GM19438 (cell line): ENCODE results near the gene RARA.

Experiments used
- ATAC-seq: cut with Tn5 transposase; IDR thresholded peaks from one replicate; pipeline ENCODE4 v1.9.1; 2021; ENCODE audit warnings: low read depth; ENCODE audit not compliant: unreplicated experiment

RARA gene

GRCh38 chr17:40325156-40326013 is 16.4 kb downstream of the RARA start:
- no peak for ATAC-seq

GRCh38 chr17:40326014-40326831 is 17.2 kb downstream of the RARA start:
- no peak for ATAC-seq

GRCh38 chr17:40326832-40327199 is 17.8 kb downstream of the RARA start:
- ATAC-seq, result no peak

- no peak for ATAC-seq
Observed at GRCh38 chr17:40327244-40327729, 18.3 kb downstream of the RARA start.

- ATAC-seq, result no peak
Observed at GRCh38 chr17:40327735-40328385, 18.9 kb downstream of the RARA start.

GRCh38 chr17:40328386-40328766 is 19.4 kb downstream of the RARA start:
- no peak for ATAC-seq

GRCh38 chr17:40329839-40330794 is 21.1 kb downstream of the RARA start:
- ATAC-seq, result no peak

GRCh38 chr17:40330850-40331470 is 22.0 kb downstream of the RARA start:
- no peak for ATAC-seq

- ATAC-seq, result no peak
Observed at GRCh38 chr17:40331743-40332641, 23.0 kb downstream of the RARA start.

GRCh38 chr17:40333781-40334448 is 24.9 kb downstream of the RARA start:
- ATAC-seq, result no peak

- ATAC-seq, result no peak
Observed at GRCh38 chr17:40335620-40336019, 26.6 kb downstream of the RARA start.

GRCh38 chr17:40337351-40337750 is 28.4 kb downstream of the RARA start:
- ATAC-seq, result no peak

- no peak for ATAC-seq
Observed at GRCh38 chr17:40338058-40338457, 29.1 kb downstream of the RARA start.

GRCh38 chr17:40338941-40339649 is 30.1 kb downstream of the RARA start:
- no peak for ATAC-seq

- ATAC-seq, result no peak
Observed at GRCh38 chr17:40340327-40340726, 31.3 kb downstream of the RARA start.

- ATAC-seq, result peak; percentile 50
Observed at GRCh38 chr17:40340880-40341807, 32.2 kb downstream of the RARA start.
